Lower lobe of right lung (tissue), 2 donors: ENCODE measurements around the gene COL26A1. TPM values are rescaled to one million over a fixed set of nuclear protein-coding genes. Genes with fewer than 3 reads are reported as not detected.

Experiments
- ATAC-seq, 2 donors: fragments of 200-7000 bp; cut with Tn5 transposase; one replicate each; pipeline ENCODE4 v1.9.1; 2020 to 2022; ENCODE audit warnings: mild to moderate bottlenecking in 2 of 2, moderate library complexity in 2 of 2
- DNase-seq: peaks from one replicate; pipeline ENCODE4 v3.0.0-alpha.2; 2020
- H3K27ac ChIP-seq: fragments of 200-600 bp; one replicate; pipeline ENCODE4 v1.8.0; 2022
- H3K27me3 ChIP-seq: fragments of 200-600 bp; one replicate; pipeline ENCODE4 v1.8.0; 2022; ENCODE audit warnings: low read depth
- H3K36me3 ChIP-seq: fragments of 200-600 bp; one replicate; pipeline ENCODE4 v1.8.0; 2022; ENCODE audit warnings: mild to moderate bottlenecking
- H3K4me1 ChIP-seq: fragments of 200-600 bp; one replicate; pipeline ENCODE4 v1.8.0; 2022
- H3K4me3 ChIP-seq: fragments of 200-600 bp; one replicate; pipeline ENCODE4 v1.8.0; 2022; ENCODE audit warnings: mild to moderate bottlenecking
- H3K9me3 ChIP-seq: fragments of 200-600 bp; one replicate; pipeline ENCODE4 v1.8.0; 2022
- CTCF ChIP-seq: fragments of 200-600 bp; IDR thresholded peaks from one replicate; pipeline ENCODE4 v1.8.0; 2022; ENCODE audit warnings: antibody characterized with exemption, mild to moderate bottlenecking
- intact Hi-C: fragments of 100-400 bp; cut with DNase I; formaldehyde crosslinking; loops from one replicate; pipeline ENCODE4 v1.11.0; 2022
- total RNA-seq: library from RNA; stranded (reverse); fragmentation: NEBNext Ultra II Directional; extraction: Animal tissue kit (Norgen Biotek cat#: 25700); gene quantifications from one replicate; pipeline ENCODE4 v1.2.1, GENCODE V29; 2021
- donor health status: DM: no; HTN: yes; CAD: no; lungs with severe emphysema.

The COL26A1 gene
- total RNA-seq, 1 donor from 2014 or later: 0.24 TPM

DNA sequence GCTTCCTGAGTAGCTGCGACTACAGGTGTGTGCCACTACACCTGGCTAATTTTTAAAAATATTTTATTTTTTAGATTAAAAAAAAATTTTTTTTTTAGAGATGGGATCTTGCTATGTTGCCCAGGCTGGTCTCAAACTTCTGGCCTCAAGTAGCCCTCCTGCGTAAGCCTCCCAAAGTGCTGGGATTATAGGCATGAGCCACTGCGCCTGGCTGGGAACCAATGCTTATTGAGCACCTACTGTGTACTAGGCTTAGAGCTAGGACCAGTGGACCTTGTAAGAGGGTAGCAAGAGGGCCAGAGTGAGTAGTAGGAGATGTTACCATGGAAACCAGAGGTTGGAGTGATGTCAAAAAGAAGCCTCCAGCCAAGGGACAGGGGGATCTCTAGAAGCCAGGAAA lies 31.2 kb downstream of the COL26A1 start:
- H3K27me3 ChIP-seq: peaks cover 18% of the 10 kb centered on the region
- no peak for TF ChIP-seq CTCF
- no peak overlapping the region for H3K4me3 ChIP-seq
- intact Hi-C loops: no loop called here
- ATAC-seq (no peak), DNase-seq (no peak)
- H3K4me1 ChIP-seq: no peaks in the 10 kb centered on the region
- H3K9me3 ChIP-seq: no peaks in the 10 kb centered on the region
- no peaks in the 10 kb centered on the region for H3K36me3 ChIP-seq
- no peak overlapping the region for H3K27ac ChIP-seq

DNA sequence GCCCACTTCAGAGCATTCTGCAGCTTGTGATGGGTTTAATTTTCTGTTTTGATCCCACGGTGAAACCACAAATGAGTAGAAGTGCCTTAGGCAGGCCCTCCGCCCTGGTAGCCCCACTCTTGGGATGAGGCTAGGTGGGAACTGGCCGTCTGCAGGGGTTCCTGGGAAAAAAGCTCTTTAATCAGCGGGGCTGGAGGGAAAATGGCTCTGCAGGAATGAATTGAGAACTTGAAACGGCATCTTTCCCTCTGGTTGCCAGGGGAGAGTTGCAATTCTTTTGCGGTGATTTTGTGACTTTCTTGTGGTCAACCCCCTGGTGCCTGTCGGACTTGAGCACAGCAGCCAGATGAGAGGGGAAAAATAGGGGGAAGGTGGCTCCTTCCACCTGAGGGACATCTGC lies 32.7 kb downstream of the COL26A1 start:
- ATAC-seq: no peak
- intact Hi-C loops: no loop called here
- peaks cover 14% of the 10 kb centered on the region for H3K27me3 ChIP-seq

GRCh38 chr7:101397243-101397642 lies 34.6 kb downstream of the COL26A1 start:
- H3K4me3 ChIP-seq: no peak overlapping the region
- no peaks in the 10 kb centered on the region for H3K4me1 ChIP-seq
- TF ChIP-seq CTCF: no peak
- H3K36me3 ChIP-seq: no peaks in the 10 kb centered on the region
- DNase-seq: no peak
- no peak for ATAC-seq
- no peaks in the 10 kb centered on the region for H3K9me3 ChIP-seq
- H3K27ac ChIP-seq: no peak overlapping the region
- peaks cover 11% of the 10 kb centered on the region for H3K27me3 ChIP-seq
- intact Hi-C loops: no loop called here

More for the DNA sequence above, 32.7 kb downstream of the COL26A1 start:
- no peak overlapping the region for H3K4me3 ChIP-seq
- no peaks in the 10 kb centered on the region for H3K4me1 ChIP-seq
- no peaks in the 10 kb centered on the region for H3K36me3 ChIP-seq
- no peaks in the 10 kb centered on the region for H3K9me3 ChIP-seq
- no peak for DNase-seq
- TF ChIP-seq CTCF: no peak
- no peak overlapping the region for H3K27ac ChIP-seq

DNA sequence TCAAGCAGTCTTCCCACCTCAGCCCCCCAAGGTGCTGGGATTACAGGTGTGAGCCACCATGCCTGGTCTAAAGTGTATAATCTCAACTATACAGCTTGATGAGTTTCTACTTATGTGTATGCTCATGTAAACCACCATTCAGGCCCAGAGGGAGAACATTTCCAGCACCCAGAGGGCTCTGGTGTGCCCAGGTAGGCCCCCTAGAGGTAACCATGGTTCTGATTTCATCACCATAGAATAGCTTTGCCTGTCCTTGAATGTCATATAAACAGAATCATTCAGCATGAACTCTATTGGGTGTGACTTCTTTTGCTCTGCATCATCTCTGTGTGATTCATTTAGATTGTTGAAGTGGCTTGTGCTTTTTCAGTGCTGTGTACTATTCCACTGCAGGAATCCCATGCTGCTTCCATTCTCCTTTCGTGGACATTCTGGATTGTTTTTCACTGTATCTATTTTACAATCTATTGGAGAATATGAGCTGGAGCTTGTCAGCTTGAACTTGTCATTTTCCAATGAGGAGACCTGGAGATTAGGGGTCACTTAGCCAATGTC lies 35.2 kb downstream of the COL26A1 start:
- Histone ChIP-seq H3K4me3 (no peak overlapping the region), H3K36me3 (no peaks in the 10 kb centered on the region), H3K27me3 (peaks cover 11% of the 10 kb centered on the region), H3K4me1 (no peaks in the 10 kb centered on the region), H3K27ac (no peak overlapping the region), H3K9me3 (no peaks in the 10 kb centered on the region)
- intact Hi-C loops: no loop called here
- TF ChIP-seq CTCF: no peak
- ATAC-seq (no peak), DNase-seq (no peak)

DNA sequence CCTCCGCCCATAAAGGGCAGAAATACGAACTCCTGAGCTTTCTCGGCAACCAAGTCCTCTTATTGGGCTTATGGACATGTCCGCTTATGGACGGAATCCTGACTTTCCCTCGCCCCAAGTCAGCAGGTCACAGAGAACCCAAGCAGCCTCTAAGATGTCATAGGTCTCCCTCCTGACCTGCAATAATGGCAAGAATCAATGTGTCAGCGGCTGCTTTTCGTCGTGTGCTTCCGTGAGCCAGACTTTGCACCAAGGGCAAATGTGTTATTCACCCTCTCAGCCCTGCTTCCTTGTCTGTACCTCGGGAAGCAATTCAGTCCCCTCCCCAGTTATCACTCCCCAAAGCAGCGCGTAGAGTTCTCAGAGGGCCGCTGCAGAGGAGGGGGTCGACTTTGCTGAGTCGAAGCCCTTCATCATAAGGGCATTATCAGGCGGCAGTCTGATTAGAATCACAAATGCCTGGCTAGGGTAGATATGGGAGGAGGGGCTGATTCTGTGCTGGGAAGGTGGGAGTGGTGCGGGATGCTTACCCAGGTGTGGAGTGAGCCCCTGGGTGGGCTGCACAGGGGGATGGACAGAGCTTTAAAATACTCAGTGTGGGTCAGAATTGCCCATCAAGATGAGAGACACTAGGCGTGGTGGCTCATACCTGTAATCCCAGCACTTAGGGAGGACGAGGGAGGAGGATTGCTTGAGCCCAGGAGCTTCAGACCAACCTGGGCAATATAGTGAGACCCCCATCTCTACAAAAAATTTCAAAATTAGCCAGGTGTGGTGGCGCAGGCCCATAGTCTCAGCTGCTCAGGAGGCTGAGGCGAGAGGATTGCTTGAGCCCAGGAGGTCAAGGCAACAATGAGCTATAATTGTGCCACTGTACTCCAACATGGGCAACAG lies 36.0 kb downstream of the COL26A1 start:
- no peak for TF ChIP-seq CTCF
- ATAC-seq (no peak), DNase-seq (no peak)
- intact Hi-C loops: no loop called here
- H3K4me3 ChIP-seq: no peak overlapping the region
- H3K4me1 ChIP-seq: no peaks in the 10 kb centered on the region
- H3K27me3 ChIP-seq: peaks cover 11% of the 10 kb centered on the region
- H3K27ac ChIP-seq: no peak overlapping the region
- no peaks in the 10 kb centered on the region for H3K9me3 ChIP-seq
- H3K36me3 ChIP-seq: no peaks in the 10 kb centered on the region
